Activated CD4-positive, CD25-positive, alpha-beta regulatory T cell (primary cell): Measurements from ENCODE around the gene RNF125.
"Not testable (repeated sequence)": the region's sequence is repeated elsewhere in the genome, so short reads cannot be mapped to it uniquely, and the experiment has no call there.

Experiments used
- DNase-seq, 4 experiments: peaks; one replicate each; lab custom pipeline; 2025; lab: John Stamatoyannopoulos, UW

Gene RNF125

DNA sequence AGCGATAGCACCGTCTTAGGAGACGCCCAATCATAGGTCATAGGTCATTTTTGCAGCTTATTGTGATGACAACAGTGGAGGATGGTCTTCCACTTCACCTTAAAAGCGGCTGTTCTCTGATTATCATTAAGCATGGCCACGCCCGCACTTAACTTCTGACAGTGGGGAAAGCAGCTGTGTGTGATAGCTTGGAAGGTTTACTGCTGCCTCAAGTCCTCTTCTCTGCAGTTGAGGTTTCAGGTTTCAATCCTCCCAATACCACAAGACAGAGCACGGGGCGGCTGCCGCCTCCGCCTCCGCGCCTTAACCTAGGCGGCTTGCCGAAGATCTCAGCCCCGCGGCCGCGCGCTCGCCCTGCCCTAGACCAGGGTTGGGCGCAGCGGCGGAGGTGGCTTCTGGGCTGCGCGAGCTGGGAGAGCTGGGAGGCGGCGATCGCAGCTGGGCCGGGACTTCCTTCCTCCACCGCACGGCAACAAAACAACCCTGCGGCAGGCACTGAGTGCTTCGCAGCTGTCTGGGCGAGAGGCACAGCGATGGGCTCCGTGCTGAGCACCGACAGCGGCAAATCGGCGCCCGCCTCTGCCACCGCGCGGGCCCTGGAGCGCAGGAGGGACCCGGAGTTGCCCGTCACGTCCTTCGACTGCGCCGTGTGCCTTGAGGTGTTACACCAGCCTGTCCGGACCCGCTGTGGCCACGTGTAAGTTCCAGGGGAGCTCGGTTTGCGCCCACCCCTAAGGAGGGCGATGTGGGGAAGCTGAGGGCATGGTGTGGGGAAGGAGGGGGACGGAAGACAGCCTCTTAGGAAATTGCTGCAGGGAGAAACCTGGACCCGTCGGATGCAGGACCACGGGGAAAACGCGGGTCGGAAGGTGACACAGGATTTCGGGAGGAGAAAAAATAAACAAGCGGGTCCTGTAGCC, at the start of gene RNF125:
Gene RNF125, plus strand, starts transcription at position 495 of the 920 bp plus-strand sequence. Its CDS starts 39 bp downstream, at position 534.
- peak; percentile 48 to 81 (median 64) for DNase-seq

DNA sequence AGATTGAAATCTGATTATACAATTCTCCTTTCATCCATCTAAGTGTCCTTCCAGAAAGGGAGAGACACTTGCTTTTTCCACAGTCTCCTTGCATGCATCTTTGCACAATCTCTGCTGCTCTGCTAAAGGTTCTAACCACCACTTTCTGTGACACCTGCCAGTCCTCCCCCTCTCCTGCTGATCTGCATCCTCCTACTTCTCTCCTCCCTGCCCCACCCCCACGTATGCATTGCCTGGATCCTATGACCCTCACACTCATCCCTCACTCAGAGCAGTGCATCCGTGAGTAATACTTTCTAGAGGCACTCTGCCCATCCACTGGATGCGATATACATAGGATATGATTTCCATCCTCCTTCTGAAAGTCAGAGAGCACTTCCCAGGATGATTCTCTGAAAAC, 48.0 kb upstream of the RNF125 start:
- no peak for DNase-seq

DNA sequence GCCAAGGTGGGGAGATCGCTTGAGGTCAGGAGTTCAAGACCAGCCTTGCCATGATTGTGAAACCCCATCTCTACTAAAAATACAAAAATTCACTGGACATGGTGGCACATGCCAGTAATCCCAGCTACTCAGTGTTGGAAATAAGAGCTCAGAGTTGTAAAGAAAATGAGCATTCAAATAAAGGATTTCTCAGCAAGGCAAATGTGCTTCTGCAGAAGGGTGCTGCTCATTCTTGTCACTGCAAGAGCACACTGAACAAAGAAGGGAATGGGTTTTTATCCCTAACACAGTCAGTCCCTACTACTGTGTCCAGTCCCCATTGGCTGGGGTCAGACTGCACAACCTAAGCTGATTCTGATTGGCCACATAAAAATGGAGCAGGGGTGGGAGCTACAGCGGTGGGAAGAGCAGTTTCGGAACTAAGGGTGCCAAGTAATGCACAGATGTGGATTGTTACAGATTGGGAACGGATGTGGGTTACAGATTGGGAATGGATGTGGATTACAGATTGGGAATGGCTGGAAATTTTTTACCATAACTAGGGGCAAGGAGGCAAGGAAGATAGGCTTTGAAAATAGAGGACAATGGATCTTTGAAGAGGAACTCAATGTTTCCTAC, 44.6 kb upstream of the RNF125 start:
- DNase-seq = no peak

DNA sequence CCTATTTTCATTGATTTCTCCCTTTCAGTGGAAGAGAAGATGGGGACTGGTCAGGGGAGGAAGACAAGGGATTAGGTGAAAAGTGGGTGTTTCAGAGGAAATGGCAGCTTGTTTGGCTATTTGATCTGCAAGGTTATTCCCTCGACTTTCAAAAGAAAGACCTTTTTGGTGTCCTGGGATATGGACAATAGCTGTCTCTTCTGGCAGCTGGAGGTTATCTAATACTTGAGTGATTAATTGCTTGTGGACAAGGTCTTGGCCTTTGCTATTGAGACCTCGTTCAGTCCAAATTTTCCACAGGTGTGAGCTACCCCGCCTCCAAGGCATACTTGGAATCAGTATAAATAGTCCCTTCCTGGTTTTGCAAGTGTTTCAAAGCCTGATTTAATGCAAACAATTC, 42.4 kb upstream of the RNF125 start:
- no peak for DNase-seq

DNA sequence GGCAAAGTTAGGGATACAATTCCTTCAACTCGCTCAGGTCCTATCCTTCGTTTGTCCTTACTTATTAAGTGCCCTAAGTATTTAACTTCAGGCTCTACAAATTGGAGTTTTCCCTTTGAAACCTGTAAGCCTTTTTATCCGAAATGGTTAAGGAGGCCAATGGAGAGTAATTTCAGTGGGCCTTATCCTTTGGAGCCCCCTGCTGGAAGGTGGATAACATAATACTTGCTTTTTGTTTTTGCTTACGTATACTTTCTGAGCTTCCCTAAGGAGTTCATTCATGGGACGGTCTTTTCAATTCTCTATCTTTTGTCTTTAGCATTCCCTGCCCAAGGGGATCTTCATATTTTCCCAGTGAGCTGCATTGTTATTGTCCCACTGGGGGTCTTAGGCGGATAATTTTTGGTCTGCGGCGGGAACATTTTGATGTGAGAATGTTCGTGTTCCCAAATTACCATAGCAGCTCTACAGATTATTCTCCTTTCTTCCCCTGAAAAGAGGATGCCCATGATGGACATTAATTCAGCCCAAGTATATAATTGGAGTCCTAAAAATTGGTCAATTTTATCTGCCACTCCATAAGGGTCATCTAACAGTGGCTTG, 41.3 kb upstream of the RNF125 start:
- peak in 1 of 4 experiments; percentile 2 for DNase-seq

DNA sequence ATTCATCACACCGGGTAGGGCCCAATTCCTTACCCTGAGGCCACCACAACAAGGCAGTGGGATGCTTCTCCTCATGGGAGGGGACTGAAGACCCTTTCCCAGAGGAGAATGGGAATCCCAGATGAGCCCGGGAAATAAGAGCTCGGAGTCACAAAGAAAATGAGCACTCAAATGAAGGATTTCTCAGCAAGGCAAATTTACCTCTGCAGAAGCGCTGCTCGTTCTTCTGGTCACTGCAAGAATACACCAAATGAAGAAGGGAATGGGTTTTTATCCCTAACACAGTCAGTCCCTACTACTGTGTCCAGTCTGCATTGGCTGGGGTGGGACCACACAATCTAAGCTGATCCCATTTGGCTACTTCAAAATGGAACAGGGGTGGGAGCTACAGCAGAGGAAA, 40.0 kb upstream of the RNF125 start:
- DNase-seq = no peak

DNA sequence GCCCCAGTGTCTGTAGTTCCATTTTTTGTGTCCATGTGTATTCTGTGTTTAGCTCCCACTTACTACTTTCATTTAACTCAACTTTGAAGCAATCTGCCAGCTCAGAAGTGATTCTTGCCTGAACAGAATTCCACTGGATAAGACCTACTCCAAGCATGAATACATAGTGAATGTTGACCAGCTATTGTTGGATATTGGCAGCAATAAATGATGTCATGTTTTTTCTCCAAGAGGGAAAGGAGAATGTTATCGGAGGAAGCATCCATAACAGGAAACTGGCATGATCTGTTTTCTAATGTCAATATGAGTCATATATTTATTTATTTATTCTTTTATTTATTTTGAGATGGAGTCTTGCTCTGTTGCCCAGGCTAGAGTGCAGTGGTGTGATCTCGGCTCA, 38.9 kb upstream of the RNF125 start:
- no peak for DNase-seq

DNA sequence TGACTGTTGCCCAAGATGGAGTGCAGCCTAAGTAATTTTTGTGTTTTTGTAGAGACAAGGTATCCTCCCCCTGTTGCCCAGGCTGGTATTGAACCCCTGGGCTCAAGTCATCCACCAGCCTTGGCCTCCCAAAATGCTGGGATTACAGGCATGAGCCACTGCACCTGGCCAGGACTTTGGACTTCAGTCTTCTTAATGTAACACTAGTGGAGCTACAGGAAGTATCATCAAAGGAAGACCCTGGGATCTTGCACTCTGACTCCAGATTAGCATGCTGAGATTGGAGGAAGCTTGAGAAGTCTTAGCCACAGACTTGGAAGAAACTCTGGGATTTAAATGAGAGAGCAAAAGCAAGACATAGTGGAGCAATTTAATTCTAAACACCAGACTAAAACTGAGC, 37.8 kb upstream of the RNF125 start:
- DNase-seq = no peak

DNA sequence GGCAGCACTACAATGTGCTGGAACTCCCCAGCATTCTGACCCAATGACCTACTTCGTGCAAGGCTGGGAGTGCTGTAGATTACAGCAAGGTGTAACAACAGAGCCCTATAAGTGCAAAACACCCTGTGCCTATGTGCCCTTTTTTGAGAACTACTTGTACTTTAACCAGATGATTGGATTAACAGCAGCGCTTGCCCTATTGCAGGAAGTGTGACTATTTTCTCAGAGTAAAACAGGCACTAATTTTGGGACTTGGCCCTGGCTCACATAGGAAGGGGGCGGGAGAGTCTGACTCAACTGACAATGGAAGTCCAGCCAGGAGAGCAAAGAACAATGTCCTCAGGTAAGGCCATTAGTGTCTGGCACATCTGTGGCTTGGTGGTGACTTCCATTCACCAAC, 35.6 kb upstream of the RNF125 start:
- DNase-seq = no peak

DNA sequence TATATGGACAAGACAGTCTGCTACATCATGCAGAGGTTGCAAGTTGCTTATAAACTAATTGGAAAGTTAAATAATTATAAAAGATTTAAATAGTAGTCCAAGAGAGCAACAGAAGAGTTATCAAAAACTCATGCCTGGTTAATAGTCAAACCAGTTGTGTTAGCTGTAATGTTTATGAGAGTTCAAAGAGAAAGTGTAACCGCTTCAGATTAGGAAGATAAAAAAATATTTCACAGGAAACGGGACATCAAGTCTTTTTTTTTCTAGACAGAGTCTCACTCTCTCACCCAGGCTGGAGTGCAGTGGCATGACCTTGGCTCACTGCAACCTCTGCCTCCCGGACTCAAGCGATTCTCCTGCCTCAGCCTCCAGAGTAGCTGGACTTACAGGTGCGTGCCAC, 34.6 kb upstream of the RNF125 start:
- no peak for DNase-seq

DNA sequence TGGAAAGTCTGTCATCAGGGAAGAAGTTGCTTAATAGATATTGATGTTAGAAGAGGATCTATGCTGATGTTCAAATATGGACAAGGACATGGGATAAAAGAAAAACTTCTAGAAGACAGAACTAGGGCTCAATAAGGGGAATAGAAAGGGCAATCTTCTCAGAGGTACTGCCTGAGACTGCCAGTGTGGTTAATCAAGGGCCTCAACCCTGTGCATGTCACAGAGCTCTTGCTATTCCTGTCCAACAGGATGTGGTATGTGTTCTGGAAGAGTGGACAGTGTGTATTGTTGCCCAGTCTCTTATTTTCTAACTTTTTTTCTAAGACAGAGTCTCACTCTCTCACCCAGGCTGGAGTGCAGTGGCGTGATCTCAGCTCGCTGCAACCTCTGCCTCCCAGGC, 27.8 kb upstream of the RNF125 start:
- no peak for DNase-seq

DNA sequence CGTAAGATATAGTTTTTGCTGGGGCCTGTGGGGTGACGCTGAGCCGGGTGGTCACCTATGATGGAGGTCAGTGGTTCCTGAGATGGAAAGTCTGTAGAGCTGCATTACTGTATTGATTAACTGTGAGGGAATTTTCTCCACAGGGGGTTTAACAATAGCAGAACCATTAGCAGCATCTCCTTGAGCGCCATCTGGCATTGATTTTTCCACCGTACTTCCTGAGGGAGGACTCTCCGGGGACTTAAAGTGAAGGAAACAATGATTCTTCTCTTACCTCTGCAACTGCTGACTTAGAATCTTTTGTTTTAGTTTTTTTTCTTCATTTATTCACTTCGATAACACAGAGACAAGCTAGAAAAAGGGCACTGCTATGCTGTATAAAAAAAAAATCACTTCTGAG, 22.6 kb upstream of the RNF125 start:
- DNase-seq = no peak

DNA sequence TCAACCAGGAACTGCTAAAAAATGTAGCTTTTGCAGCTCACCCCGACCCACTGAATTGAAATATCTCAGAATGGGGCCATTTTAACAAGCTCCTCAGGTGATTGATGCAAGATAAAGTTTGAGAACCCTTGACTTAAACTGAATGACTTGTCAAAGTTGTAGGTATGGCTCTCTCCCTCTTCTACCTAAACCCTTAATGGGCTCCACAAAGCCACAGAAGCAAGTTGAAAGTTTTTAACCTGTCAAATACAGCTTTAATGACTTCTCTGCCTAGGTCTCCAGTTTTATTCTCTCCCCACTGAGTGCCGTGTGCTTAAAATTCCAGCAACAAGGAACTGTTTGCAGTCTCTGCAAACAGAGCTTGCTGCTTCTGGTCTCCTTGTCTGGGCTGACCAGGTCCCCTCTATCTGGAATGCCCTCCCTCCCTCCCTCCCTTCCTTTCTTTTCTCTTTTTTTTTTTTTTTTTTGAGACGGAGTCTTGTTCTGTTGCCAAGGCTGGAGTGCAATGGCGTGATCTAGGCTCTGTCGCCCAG, 19.7 kb upstream of the RNF125 start:
- no peak for DNase-seq

DNA sequence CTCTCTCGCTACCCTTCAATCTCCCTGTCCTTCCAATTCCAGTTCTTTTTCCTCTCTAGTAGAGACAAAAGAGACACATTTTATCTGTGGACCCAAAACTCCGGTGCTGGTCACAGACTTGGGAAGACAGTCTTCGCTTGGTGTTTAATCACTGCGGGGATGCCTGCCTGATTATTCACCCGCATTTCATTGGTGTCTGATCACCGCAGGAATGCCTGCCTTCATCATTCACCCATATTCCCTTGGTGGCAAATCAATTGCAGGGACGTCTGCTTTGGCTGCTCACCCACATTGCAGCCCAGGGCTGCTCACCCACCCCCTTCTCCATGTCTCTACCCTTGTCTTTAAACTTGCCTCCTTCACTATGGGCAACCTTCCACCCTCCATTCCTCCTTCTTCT, 17.5 kb upstream of the RNF125 start:
- DNase-seq = not testable (repeated sequence)

DNA sequence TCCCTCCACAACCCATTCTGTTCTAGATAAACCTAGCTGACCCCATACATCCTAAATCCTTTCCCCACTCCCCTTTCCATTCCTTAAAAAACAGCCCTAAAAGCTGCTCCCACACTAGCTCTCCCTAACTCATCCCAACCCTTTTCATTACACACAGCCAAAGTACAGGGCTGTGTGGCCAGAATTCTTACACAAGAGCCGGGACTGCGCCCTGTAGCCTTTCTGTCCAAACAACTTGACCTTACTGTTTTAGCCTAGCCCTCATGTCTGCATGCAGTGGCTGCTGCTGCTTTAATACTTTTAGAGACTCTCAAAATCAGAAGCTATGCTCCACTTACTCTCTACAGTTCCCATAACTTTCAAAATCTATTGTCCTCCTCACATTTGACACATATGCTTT, 14.8 kb upstream of the RNF125 start:
- not testable (repeated sequence) for DNase-seq

DNA sequence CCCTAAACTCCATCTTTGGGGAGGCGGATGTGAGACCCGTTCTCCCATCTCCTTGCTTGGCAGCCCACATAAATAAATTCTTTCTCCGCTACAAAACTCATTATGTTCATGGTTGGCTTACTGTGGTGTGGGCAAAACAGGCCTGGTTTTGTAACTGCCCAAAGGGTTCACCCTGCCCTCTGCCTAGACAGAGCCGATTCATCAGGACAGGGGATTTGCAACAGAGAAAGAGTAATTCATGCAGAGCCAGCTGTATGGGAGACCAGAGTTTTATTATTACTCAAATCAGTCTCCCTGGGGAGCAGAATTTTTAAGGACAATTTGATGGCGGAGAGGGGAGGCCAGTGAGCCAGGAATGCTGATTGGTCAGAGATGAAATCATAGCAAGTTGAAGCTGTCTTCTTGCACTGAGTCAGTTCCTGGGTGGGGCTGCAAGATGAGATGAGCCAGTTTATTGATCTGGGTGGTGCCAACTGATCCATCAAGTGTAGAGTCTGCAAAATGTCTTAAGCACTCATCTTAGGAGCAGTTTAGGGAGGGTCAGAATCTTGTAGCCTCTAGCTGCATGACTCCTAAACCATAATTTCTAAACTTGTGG, 8.4 kb upstream of the RNF125 start:
- no peak for DNase-seq

DNA sequence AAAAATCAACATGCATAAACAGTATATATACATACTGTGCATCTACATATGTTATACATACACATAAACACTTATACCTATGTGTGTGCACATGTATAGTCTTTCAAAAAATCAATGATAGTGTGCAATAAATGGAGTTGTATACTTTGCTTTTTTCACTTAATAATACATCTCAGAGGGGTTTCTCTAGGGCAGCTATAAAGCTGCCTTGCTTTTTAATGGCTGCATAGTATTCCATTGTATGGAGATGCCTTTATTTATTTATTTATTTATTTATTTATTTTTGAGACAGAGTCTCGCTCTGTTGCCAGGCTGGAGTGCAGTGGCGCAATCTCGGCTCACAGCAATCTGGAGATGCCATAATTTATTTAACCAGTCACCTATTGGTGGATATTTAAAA, 7.4 kb upstream of the RNF125 start:
- DNase-seq = no peak

DNA sequence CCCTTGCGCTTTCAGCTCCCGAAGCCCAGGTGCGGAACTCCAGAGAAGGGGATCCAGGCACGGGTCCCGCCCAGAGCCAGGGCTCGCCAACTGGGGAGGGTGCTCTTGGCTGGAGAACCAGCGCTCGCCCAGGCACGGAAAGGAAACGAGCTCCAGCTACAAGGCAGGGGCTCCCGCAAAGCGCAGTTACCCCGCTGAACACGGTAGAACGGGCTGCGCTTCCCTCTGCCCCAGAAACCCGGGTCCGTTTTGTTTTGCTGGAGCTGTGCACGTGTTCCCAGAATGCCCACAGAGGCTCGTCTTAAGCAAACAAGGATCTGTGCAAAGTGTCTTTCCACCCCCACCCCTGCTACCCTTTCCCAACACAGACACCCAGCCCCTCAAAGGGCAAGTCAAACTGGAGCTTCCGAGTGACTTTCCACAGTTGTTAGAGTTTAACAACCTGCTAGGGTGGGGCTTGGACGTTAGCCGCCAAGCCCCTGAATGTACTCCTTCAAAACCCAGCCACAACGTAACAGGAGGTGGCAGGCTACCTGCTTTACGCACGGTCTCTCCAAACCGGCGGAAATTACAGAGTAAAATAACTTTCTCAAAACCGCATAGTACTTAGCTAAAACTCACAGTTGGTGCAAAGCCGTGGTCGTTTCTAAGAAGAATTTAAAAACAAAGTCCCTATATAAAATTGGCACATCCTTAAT, 775 bp downstream of the RNF125 start:
- DNase-seq = peak in 3 of 4 experiments; percentile 17 to 28 (median 26)

DNA sequence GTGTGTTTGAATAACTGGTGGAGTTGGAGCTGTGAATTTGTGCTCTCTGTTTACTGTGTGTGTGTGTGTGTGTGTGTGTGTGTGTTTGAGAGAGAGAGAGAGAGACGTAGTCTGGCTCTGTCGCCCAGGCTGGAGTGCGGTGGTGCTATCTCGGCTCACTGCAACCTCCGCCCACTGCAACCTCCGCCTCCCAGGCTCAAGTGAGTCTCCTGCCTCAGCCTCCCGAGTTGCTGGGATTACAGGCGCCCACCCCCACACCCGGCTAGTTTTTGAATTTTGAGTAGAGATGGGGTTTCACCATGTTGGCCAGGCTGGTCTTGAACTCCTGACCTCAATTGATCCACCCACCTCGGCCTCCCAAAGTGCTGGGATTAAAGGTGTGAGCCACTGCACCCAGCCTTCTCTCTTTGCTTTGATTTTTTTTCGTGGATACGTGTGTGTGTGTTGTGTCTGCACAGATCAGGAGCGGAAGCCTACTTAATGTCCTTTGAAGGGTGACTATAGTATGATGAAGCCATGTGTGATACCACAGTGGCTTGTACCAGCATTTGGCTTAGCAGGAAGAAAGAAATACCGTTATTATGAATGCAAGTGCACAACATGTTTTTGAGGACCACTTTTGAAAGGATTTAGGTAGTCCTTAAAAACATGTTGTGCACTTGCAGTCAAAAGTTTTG, 1.5 kb downstream of the RNF125 start:
- DNase-seq = peak in 2 of 4 experiments; percentile 2 to 13

DNA sequence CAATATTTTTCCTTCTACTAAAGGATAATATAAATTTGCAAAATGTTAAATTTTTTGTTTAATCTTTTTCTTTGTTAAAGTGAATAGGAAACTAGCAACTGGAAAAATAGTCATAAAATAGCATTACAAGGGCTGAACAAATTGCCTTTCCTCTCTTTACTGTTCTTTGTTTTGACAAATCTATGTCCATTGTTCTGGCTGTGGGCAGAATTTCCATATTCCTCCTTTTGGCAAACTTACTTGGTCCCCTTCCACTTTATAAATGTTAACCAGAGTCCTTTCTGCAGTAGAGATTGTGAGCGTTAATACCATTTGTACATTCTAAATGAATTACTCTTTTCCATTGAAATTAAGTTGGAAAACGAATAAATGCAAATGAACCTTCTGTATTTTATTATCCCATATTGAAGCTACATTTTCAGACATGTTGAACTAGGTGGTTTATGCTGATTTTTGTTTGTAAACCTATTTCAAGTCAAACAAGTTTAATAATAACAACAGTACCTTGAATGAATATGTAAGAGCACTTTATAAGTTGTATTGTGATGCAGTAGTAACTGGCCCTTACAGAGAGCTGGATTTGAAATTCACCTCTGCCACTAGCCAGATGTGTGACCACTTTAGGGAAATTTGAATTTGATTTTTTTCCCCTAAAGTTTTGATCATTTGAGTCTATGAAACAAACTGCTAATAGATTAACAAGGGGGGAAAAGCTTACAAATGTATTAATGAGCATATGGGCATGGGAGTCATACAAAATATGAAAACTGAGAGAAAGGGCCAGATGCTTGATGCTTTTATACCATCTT, 3.3 kb downstream of the RNF125 start:
- DNase-seq = no peak
